IMR-90 (cell line): ENCODE data around the gene C10orf105.

ENCODE experiments used
- BHLHE40 ChIP-seq: fragments of 150-350 bp; IDR thresholded peaks from 2 replicates; pipeline ENCODE4 v1.6.1; 2016; ENCODE audit warnings: mild to moderate bottlenecking, low read depth, low read length
- CEBPB ChIP-seq: IDR thresholded peaks from 2 replicates; pipeline ENCODE4 v1.6.1; 2012; ENCODE audit warnings: low read depth, low read length, improper control_type of control experiment
- MAFK ChIP-seq: IDR thresholded peaks from 2 replicates; pipeline ENCODE4 v1.6.1; 2012; ENCODE audit warnings: low read depth, low read length, improper control_type of control experiment
- MAZ ChIP-seq: IDR thresholded peaks from 2 replicates; pipeline ENCODE4 v1.6.1; 2012; ENCODE audit warnings: low read depth, mild to moderate bottlenecking, low read length, improper control_type of control experiment, moderate library complexity, borderline replicate concordance
- MXI1 ChIP-seq: IDR thresholded peaks from 2 replicates; pipeline ENCODE4 v1.6.1; 2012; ENCODE audit warnings: low read depth, mild to moderate bottlenecking, low read length, moderate library complexity, borderline replicate concordance
- POLR2A ChIP-seq: IDR thresholded peaks from 2 replicates; pipeline ENCODE4 v1.6.1; 2012; ENCODE audit warnings: mild to moderate bottlenecking, low read depth, low read length
- RAD21 ChIP-seq: IDR thresholded peaks from 2 replicates; pipeline ENCODE4 v1.6.1; 2012; ENCODE audit warnings: low read length, improper control_type of control experiment
- RFX5 ChIP-seq: IDR thresholded peaks from 2 replicates; pipeline ENCODE4 v1.8.0; 2012; ENCODE audit warnings: low read depth, mild to moderate bottlenecking, low read length, moderate library complexity
- TF ChIP-seq, protein P1 (sequence below): conservative IDR thresholded peaks from 2 replicates; pipeline ENCODE4 v1.5.1; 2012; ENCODE audit warnings: mild to moderate bottlenecking, low read depth, low read length, improper control_type of control experiment
- TF ChIP-seq, protein P2 (sequence below): fragments of 150-350 bp; IDR thresholded peaks from 2 replicates; pipeline ENCODE4 v1.6.1; 2017; ENCODE audit warnings: mild to moderate bottlenecking, antibody characterized with exemption, low read length, low read depth

DNA sequence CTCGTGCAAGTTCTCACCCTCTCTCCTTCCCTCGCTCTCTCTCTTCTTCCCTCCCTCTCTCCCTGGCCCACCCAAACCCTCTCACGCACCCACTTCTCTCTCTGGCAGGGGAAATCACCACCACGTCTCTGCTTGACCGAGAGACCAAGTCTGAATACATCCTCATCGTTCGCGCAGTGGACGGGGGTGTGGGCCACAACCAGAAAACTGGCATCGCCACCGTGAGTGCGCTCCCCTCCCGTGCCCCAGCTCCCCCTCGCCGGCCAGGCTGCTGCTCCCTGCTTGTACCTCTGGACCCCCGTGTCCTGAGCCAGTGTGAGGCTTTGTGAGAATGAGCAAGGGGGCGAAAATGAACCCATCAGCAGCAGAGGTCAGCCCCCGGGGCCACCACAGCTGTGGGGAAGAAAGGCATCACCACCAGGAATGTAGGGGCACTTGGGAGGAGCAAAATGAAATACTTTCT lies 25.5 kb downstream of the C10orf105 start:
- TF ChIP-seq POLR2A, result no peak
- TF ChIP-seq, protein P1, sequence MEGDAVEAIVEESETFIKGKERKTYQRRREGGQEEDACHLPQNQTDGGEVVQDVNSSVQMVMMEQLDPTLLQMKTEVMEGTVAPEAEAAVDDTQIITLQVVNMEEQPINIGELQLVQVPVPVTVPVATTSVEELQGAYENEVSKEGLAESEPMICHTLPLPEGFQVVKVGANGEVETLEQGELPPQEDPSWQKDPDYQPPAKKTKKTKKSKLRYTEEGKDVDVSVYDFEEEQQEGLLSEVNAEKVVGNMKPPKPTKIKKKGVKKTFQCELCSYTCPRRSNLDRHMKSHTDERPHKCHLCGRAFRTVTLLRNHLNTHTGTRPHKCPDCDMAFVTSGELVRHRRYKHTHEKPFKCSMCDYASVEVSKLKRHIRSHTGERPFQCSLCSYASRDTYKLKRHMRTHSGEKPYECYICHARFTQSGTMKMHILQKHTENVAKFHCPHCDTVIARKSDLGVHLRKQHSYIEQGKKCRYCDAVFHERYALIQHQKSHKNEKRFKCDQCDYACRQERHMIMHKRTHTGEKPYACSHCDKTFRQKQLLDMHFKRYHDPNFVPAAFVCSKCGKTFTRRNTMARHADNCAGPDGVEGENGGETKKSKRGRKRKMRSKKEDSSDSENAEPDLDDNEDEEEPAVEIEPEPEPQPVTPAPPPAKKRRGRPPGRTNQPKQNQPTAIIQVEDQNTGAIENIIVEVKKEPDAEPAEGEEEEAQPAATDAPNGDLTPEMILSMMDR, result no peak
- no peak for TF ChIP-seq MXI1
- TF ChIP-seq MAZ, result no peak
- TF ChIP-seq CEBPB, result no peak
- TF ChIP-seq RAD21, result no peak
- no peak for TF ChIP-seq BHLHE40
- no peak for TF ChIP-seq MAFK
- no peak for TF ChIP-seq RFX5
- TF ChIP-seq, protein P2, sequence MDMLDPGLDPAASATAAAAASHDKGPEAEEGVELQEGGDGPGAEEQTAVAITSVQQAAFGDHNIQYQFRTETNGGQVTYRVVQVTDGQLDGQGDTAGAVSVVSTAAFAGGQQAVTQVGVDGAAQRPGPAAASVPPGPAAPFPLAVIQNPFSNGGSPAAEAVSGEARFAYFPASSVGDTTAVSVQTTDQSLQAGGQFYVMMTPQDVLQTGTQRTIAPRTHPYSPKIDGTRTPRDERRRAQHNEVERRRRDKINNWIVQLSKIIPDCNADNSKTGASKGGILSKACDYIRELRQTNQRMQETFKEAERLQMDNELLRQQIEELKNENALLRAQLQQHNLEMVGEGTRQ, result no peak
